SK-N-SH (cell line): ENCODE results near the gene RAD51B. TPM values are rescaled to one million over a fixed set of nuclear protein-coding genes. Genes with fewer than 3 reads are reported as not detected.

Source experiments
- CTCF ChIA-PET: fragments of 300-600, 350-600 bp; formaldehyde crosslinking; extraction: SDS; loops from one replicate; lab custom pipeline; 2021; lab: Yijun Ruan, JAX
- POLR2A ChIA-PET: fragments of 350-600 bp; sonication (Branson Sonifier 250); formaldehyde crosslinking; extraction: SDS; loops from one replicate; lab custom pipeline; 2020; ENCODE audit warnings: antibody characterized with exemption, inconsistent platforms; lab: Yijun Ruan, JAX
- DNase-seq: peaks from one replicate; pipeline ENCODE4 v3.0.0; 2012
- H2AFZ ChIP-seq: fragments of 200-600 bp; sonication (generic); 2 replicates; pipeline ENCODE4 v1.8.1; 2016; ENCODE audit warnings: antibody characterized with exemption, mild to moderate bottlenecking, low read depth
- H3F3A ChIP-seq: fragments of 200-600 bp; sonication (generic); replicated peaks from 2 replicates; pipeline ENCODE3; 2016; ENCODE audit warnings: antibody characterized with exemption, mild to moderate bottlenecking; ENCODE audit not compliant: insufficient read depth
- H3K27ac ChIP-seq, 2 experiments: fragments of 200-500 bp in 1 of 2; fragments of 200-600 bp in 1 of 2; sonication (Bioruptor generic) in 1 of 2; sonication (generic), shearing (Covaris generic) in 1 of 2; 2 replicates each; pipeline versions ENCODE4 v1.5.1 to v1.6.1; 2014 to 2016; ENCODE audit warnings: low read depth in 2 of 2, inconsistent platforms in 1 of 2, low read length in 1 of 2, mild to moderate bottlenecking in 1 of 2, mixed read lengths in 1 of 2
- H3K27me3 ChIP-seq: fragments of 200-600 bp; sonication (generic), shearing (Covaris generic); 2 replicates; pipeline ENCODE4 v1.6.1; 2016; ENCODE audit warnings: mixed run types; ENCODE audit not compliant: insufficient read depth
- H3K36me3 ChIP-seq, 2 experiments: fragments of 200-500 bp in 1 of 2; fragments of 200-600 bp in 1 of 2; sonication (Bioruptor generic) in 1 of 2; sonication (generic) in 1 of 2; replicated peaks in 1 of 2; 2 replicates each; pipeline versions ENCODE3 to v1.5.1; 2014 to 2016; ENCODE audit warnings: low read length in 1 of 2, mild to moderate bottlenecking in 1 of 2; ENCODE audit not compliant: insufficient read depth in 2 of 2, control insufficient read depth in 1 of 2
- H3K4me1 ChIP-seq, 2 experiments: fragments of 200-500 bp in 1 of 2; fragments of 200-600 bp in 1 of 2; sonication (Bioruptor generic) in 1 of 2; sonication (generic), shearing (Covaris generic) in 1 of 2; 2 replicates each; pipeline versions ENCODE4 v1.5.1 to v1.6.1; 2014 to 2016; ENCODE audit warnings: low read depth in 1 of 2, low read length in 1 of 2, mixed run types in 1 of 2; ENCODE audit not compliant: insufficient read depth in 2 of 2, control insufficient read depth in 1 of 2
- H3K4me2 ChIP-seq: fragments of 200-600 bp; sonication (generic), shearing (Covaris generic); 2 replicates; pipeline ENCODE4 v1.6.1; 2017; ENCODE audit warnings: mixed run types
- H3K4me3 ChIP-seq, 2 experiments: fragments of 200-500 bp in 1 of 2; fragments of 200-600 bp in 1 of 2; sonication (Bioruptor generic) in 1 of 2; sonication (generic), shearing (Covaris generic) in 1 of 2; 2 replicates each; pipeline versions ENCODE4 v1.5.1 to v1.8.1; 2014 to 2016; ENCODE audit warnings: low read depth in 2 of 2, inconsistent platforms in 1 of 2, low read length in 1 of 2, mild to moderate bottlenecking in 1 of 2, mixed read lengths in 1 of 2, moderate library complexity in 1 of 2
- H3K79me2 ChIP-seq: fragments of 200-600 bp; sonication (generic); 2 replicates; pipeline ENCODE4 v1.8.1; 2017; ENCODE audit warnings: mild to moderate bottlenecking; ENCODE audit not compliant: insufficient read depth
- H3K9ac ChIP-seq: fragments of 200-600 bp; sonication (generic); 2 replicates; pipeline ENCODE4 v1.6.1; 2017; ENCODE audit warnings: mixed run types
- H3K9me2 ChIP-seq: fragments of 200-600 bp; sonication (generic); 2 replicates; pipeline ENCODE4 v1.6.1; 2017; ENCODE audit warnings: mixed run types
- H3K9me3 ChIP-seq: fragments of 200-600 bp; sonication (generic); 2 replicates; pipeline ENCODE4 v1.6.1; 2017; ENCODE audit warnings: mixed run types, mild to moderate bottlenecking, moderate library complexity
- H4K20me1 ChIP-seq: fragments of 200-600 bp; sonication (generic); 2 replicates; pipeline ENCODE4 v1.6.1; 2017; ENCODE audit warnings: mild to moderate bottlenecking, mixed run types; ENCODE audit not compliant: insufficient read depth
- ELF1 ChIP-seq: IDR thresholded peaks from 2 replicates; pipeline ENCODE4 v1.4.0; 2012
- EZH2phosphoT487 ChIP-seq: fragments of 200-600 bp; sonication (generic); IDR thresholded peaks from 2 replicates; pipeline ENCODE4 v1.6.1; 2017; ENCODE audit warnings: low read depth, mixed run types, mild to moderate bottlenecking, antibody characterized with exemption, moderate library complexity, borderline replicate concordance
- GABPA ChIP-seq: IDR thresholded peaks from 2 replicates; pipeline ENCODE4 v1.4.0; 2012; ENCODE audit warnings: low read depth, mild to moderate bottlenecking
- GATA2 ChIP-seq: sonication (generic); formaldehyde crosslinking; IDR thresholded peaks from 2 replicates; pipeline ENCODE4 v1.5.0; 2020; ENCODE audit warnings: mild to moderate bottlenecking, missing genetic modification reagents
- JUND ChIP-seq: IDR thresholded peaks from 2 replicates; pipeline ENCODE4 v1.4.0; 2012
- MEF2A ChIP-seq: IDR thresholded peaks from 2 replicates; pipeline ENCODE4 v1.4.0; 2012; ENCODE audit warnings: low read depth, borderline replicate concordance
- NRF1 ChIP-seq: IDR thresholded peaks from 2 replicates; pipeline ENCODE4 v1.6.1; 2012; ENCODE audit warnings: low read depth, mild to moderate bottlenecking, low read length
- RAD21 ChIP-seq: IDR thresholded peaks from 2 replicates; pipeline ENCODE4 v1.6.1; 2012; ENCODE audit warnings: mild to moderate bottlenecking, low read length
- RCOR1 ChIP-seq: fragments of 150-350 bp; IDR thresholded peaks from 2 replicates; pipeline ENCODE4 v1.6.1; 2017; ENCODE audit warnings: antibody characterized with exemption, low read length
- RFX5 ChIP-seq: IDR thresholded peaks from 2 replicates; pipeline ENCODE4 v1.6.1; 2012; ENCODE audit warnings: mild to moderate bottlenecking, improper control_type of control experiment, low read length
- RXRA ChIP-seq: IDR thresholded peaks from 2 replicates; pipeline ENCODE4 v1.4.0; 2012; ENCODE audit warnings: low read depth, mild to moderate bottlenecking, borderline replicate concordance
- TAF1 ChIP-seq: IDR thresholded peaks from 2 replicates; pipeline ENCODE4 v1.6.1; 2012; ENCODE audit warnings: low read depth, mild to moderate bottlenecking, low read length, moderate library complexity, borderline replicate concordance
- TEAD4 ChIP-seq: IDR thresholded peaks from 2 replicates; pipeline ENCODE4 v1.4.0; 2012; ENCODE audit warnings: mild to moderate bottlenecking, borderline replicate concordance; ENCODE audit not compliant: insufficient read depth
- WGBS: methylation state at CpG from one replicate; pipeline ENCODE4 v1.1.6; 2017; ENCODE audit warnings: low lambda C conversion rate; 5-methylcytosine and 5-hydroxymethylcytosine counted together
- polyA plus RNA-seq, 3 experiments: library from polyadenylated mRNA; depleted of rRNA; stranded (reverse); fragments of >200 nt; gene quantifications; 2 replicates each; pipeline ENCODE4 v1.2.3, GENCODE V29; 2012

Gene RAD51B
- polyA plus RNA-seq, 1 of the 3 experiments (the other 2 are of a cell fraction): 6.0 TPM

DNA sequence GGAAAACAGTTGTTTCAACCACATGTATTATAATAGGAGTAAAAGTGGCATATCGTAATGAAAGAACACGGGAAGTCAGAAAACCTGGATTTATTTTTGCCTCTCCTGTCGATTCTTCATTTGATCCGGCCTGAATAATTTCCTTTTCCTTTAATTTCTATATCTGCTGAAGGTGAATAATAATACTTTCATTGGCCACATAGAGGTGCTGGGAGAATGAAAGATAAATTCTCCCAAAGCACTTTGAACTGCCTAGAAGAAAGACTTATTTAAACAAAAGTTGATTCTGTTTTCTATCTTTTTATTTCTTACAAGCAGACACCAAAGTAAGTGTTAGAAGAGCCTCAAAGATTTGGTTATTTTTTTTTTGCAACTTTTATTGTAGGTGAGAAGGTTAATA lies 339.1 kb downstream of the RAD51B start:
- no peak overlapping the region for H3K4me3 ChIP-seq
- no peak for TF ChIP-seq RFX5
- no peak for TF ChIP-seq TAF1
- TF ChIP-seq ELF1: no peak
- peak; percentile 14; the same call in 1 of the 2 replicates for TF ChIP-seq RAD21
- no peak for TF ChIP-seq EZH2phosphoT487
- H3K9me3 ChIP-seq: no peaks in the 10 kb centered on the region
- no peak overlapping the region for H3K9ac ChIP-seq
- no peaks in the 10 kb centered on the region for H3K79me2 ChIP-seq
- H2AFZ ChIP-seq: no peak overlapping the region
- H3F3A ChIP-seq: no peaks in the 10 kb centered on the region
- CTCF ChIA-PET: interaction anchor here (1.4 kb wide), 1 partner anchor 630 kb away, joined by 4 read pairs; no protein-coding TSS in a partner anchor
- H3K4me2 ChIP-seq: no peak overlapping the region
- WGBS: 97% methylated on average over 4 of the region's 4 CpGs
- peaks cover 0 to 10% of the 10 kb centered on the region in 2 experiments; a peak in 2 of 4 replicates for H3K4me1 ChIP-seq
- H3K27me3 ChIP-seq: no peaks in the 10 kb centered on the region
- H3K27ac ChIP-seq: peak overlapping the region in 1 of 2 experiments; percentile 24; a peak in 1 of 4 replicates
- no peaks in the 10 kb centered on the region for H3K36me3 ChIP-seq
- no peaks in the 10 kb centered on the region for H4K20me1 ChIP-seq
- H3K9me2 ChIP-seq: no peaks in the 10 kb centered on the region
- POLR2A ChIA-PET: no interaction called here
- no peak for DNase-seq

GRCh38 chr14:68159701-68160633 lies 340.4 kb downstream of the RAD51B start:
- no peaks in the 10 kb centered on the region for H3K27me3 ChIP-seq
- no peak overlapping the region for H2AFZ ChIP-seq
- POLR2A ChIA-PET: no interaction called here
- H3K27ac ChIP-seq: no peak overlapping the region
- WGBS: 99% methylated on average over 5 of the region's 5 CpGs
- H3F3A ChIP-seq: no peaks in the 10 kb centered on the region
- no peaks in the 10 kb centered on the region for H3K9me3 ChIP-seq
- no peak overlapping the region for H3K9ac ChIP-seq
- H3K4me1 ChIP-seq: peaks cover 3 to 10% of the 10 kb centered on the region in 2 experiments; a peak in 2 of 4 replicates
- CTCF ChIA-PET: interaction anchor here (0.6 to 0.7 kb wide), 2 partner anchors 81 to 1811 kb away, joined by 3 to 4 read pairs; no protein-coding TSS in a partner anchor
- H3K36me3 ChIP-seq: no peaks in the 10 kb centered on the region
- no peaks in the 10 kb centered on the region for H4K20me1 ChIP-seq
- TF ChIP-seq RCOR1 (no peak), NRF1 (no peak), RFX5 (no peak), JUND (no peak), GATA2 (CRISPR knock-in tag) (no peak), RXRA (no peak), TEAD4 (no peak), GABPA (no peak), MEF2A (no peak)
- no peak overlapping the region for H3K4me2 ChIP-seq
- H3K9me2 ChIP-seq: no peaks in the 10 kb centered on the region
- DNase-seq: no peak
- H3K4me3 ChIP-seq: no peak overlapping the region
- no peaks in the 10 kb centered on the region for H3K79me2 ChIP-seq
